ENCODE data around the gene DIP2B.

DNA sequence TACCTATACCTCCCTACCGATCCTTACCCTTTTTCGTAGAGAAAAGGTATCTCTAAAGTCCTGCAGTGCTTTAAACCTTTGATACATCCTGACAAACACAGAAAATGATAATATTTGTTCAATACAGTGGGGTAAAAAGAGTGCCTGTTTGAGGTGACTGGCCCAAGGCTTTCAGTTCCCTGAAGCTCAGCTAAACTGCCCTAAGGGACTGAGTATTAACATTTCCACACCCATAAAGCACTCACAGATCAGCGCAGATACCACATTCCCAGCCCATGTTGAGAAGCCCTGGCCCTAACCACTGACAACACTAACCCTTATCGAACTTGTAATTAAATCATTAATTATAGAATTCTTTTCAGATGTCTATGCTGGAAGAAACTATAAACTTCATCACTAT lies 108.7 kb downstream of the DIP2B start:
- no peak for TF ChIP-seq EZH2 (IDR thresholded peaks at IDR 0.05; ENCODE audit: insufficient read depth, poor library complexity, severe bottlenecking)
- no peak for TF ChIP-seq EZH2phosphoT487 (IDR thresholded peaks at IDR 0.05; ENCODE audit: insufficient read depth, low read depth)

All from GM23248 (cell line).